Measurements from ENCODE around the gene CARD14. TPM values are rescaled to one million over a fixed set of nuclear protein-coding genes. Genes with fewer than 3 reads are reported as not detected.
"Not testable (repeated sequence)": the region's sequence is repeated elsewhere in the genome, so short reads cannot be mapped to it uniquely, and the experiment has no call there.

CARD14 gene
- total RNA-seq, 1 donor from 2014 or later: not detected

DNA sequence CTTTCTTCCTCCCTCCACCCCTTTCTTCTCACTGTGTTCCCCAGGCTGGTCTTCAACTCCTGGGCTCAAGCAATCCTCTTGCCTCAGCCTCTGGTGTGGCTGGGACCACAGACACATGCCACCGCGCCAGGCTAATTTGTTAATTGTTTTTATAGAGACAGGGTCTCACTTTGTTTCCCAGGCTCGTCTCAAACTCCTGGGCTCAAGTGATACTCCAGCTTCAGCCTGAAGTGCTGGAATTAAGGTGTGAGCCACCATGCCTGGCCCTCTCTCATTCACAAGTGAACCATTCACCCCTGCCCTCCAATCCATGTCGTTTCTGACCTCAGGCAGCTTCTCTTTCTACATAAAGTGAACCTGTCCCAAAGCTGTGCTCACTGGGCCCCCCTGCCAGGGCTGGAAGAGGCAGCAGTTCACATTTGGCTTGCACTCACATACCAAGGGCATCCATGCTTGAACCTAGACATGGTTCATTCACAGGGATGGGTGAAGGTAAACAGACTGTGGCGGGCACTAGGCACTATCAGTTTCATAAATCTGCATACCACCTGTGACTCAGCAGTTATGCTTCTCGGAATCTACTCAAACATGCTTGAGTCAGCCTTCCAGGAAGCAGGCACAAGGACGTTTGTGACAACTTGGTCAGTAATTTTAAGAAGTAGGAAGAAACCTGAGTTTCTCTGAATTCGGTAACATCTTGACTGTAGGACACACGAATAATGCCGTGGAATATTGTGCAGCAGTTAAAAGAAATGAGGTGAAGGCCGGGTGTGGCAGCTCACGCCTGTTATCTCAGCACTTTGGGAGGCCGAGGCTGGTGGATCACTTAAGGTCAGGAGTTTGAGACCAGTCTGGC is 84.8 kb downstream of the CARD14 start:
- Histone ChIP-seq H3K36me3 (ENCODE audit: control insufficient read depth, insufficient read depth, low read length) (no peaks in the 10 kb centered on the region), H3K27me3 (ENCODE audit: control insufficient read depth, insufficient read depth, low read length) (no peaks in the 10 kb centered on the region), H3K4me3 (ENCODE audit: low read depth, low read length) (no peak overlapping the region)
- peak; percentile 98 for DNase-seq (ENCODE audit: low read depth)
- TF ChIP-seq, protein P1, sequence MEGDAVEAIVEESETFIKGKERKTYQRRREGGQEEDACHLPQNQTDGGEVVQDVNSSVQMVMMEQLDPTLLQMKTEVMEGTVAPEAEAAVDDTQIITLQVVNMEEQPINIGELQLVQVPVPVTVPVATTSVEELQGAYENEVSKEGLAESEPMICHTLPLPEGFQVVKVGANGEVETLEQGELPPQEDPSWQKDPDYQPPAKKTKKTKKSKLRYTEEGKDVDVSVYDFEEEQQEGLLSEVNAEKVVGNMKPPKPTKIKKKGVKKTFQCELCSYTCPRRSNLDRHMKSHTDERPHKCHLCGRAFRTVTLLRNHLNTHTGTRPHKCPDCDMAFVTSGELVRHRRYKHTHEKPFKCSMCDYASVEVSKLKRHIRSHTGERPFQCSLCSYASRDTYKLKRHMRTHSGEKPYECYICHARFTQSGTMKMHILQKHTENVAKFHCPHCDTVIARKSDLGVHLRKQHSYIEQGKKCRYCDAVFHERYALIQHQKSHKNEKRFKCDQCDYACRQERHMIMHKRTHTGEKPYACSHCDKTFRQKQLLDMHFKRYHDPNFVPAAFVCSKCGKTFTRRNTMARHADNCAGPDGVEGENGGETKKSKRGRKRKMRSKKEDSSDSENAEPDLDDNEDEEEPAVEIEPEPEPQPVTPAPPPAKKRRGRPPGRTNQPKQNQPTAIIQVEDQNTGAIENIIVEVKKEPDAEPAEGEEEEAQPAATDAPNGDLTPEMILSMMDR (IDR thresholded peaks at IDR 0.05; ENCODE audit: insufficient read depth, low read length, poor library complexity, severe bottlenecking): no peak

DNA sequence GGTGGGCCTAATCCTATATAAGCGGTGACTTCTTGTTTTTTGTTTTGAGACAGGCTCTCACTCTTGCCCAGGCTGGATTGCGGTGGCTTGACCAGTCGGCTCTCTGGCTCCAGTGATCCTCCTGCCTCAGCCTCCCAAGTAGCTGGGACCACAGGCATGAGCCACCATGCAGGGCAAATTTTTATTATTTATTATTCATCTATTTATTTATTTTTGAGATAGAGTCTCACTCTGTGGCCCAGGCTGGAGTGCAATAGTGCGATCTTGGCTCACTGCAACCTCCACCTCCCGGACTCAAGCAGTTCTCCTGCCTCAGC is 86.2 kb downstream of the CARD14 start:
- TF ChIP-seq, protein P1 (IDR thresholded peaks at IDR 0.05; ENCODE audit: insufficient read depth, low read length, poor library complexity, severe bottlenecking): no peak
- Histone ChIP-seq H3K27me3 (ENCODE audit: control insufficient read depth, insufficient read depth, low read length) (no peaks in the 10 kb centered on the region), H3K4me3 (ENCODE audit: low read depth, low read length) (no peak overlapping the region), H3K36me3 (ENCODE audit: control insufficient read depth, insufficient read depth, low read length) (no peaks in the 10 kb centered on the region)
- no peak for DNase-seq (ENCODE audit: low read depth)

DNA sequence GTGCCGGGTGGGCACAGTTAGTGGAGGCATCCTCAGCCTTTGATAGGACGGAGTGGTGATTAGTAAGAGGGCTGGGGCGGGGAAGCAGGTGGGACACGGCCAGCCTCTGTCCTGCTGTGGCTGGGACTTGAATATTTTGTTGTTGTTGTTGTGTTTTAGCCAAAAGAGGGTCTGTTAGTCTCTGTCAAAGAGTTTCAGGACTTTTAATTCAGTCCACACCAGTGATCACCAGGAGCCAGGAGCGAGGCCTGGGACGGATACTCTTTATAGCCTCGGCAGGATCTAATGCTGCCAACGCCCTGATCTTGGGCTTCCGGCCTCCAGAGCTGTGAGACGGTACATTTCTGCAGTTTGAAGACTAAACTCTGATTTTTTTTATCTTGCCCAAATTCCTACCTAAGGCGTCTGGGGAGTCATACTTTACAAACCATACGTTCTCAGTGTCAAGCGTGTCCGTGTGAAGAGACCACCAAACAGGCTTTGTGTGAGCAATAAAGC is 87.9 kb downstream of the CARD14 start:
- Histone ChIP-seq H3K36me3 (ENCODE audit: control insufficient read depth, insufficient read depth, low read length) (no peaks in the 10 kb centered on the region), H3K27me3 (ENCODE audit: control insufficient read depth, insufficient read depth, low read length) (no peaks in the 10 kb centered on the region), H3K4me3 (ENCODE audit: low read depth, low read length) (no peak overlapping the region)
- TF ChIP-seq, protein P1 (IDR thresholded peaks at IDR 0.05; ENCODE audit: insufficient read depth, low read length, poor library complexity, severe bottlenecking): no peak
- no peak for DNase-seq (ENCODE audit: low read depth)

DNA sequence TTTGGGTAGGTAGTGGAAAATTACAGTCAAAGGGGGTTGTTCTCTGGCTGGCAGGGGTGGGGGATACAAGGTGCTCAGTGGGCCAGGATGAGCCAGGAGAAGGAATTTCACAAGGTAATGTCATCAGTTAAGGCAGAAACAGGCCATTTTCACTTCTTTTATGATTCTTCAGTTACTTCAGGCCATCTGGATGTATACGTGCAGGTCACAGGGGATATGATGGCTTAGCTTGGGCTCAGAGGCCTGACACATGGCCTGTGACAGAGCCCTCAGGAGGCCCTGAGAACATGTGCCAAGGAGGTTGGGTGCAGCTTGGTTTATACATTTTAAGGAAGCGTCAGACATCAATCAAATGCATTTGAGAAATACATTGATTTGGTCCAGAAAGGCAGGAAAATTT is 88.5 kb downstream of the CARD14 start:
- not testable (repeated sequence) for H3K4me3 ChIP-seq (ENCODE audit: low read depth, low read length); DNase-seq (ENCODE audit: low read depth); H3K27me3 ChIP-seq (ENCODE audit: control insufficient read depth, insufficient read depth, low read length); H3K36me3 ChIP-seq (ENCODE audit: control insufficient read depth, insufficient read depth, low read length)

Other genes starting within 250 kb of the CARD14 start
- gene TBC1D16, start 134.2 kb upstream of the CARD14 start, total RNA-seq: 54.5 and 58.5 TPM in 2 replicates
- 4.4 and 4.8 TPM in 2 replicates for gene CCDC40, start 133.4 kb upstream of the CARD14 start, total RNA-seq
- gene GAA, start 68.4 kb upstream of the CARD14 start, total RNA-seq: 60.9 and 90.6 TPM in 2 replicates
- 74.1 and 80.7 TPM in 2 replicates for gene EIF4A3, start 22.9 kb upstream of the CARD14 start, total RNA-seq
- 22.7 and 26.4 TPM in 2 replicates for gene SGSH, start 50.3 kb downstream of the CARD14 start, total RNA-seq
- 14.4 and 19.1 TPM in 2 replicates for gene SLC26A11, start 50.4 kb downstream of the CARD14 start, total RNA-seq
- 111 and 141 TPM in 2 replicates for gene RNF213, start 90.8 kb downstream of the CARD14 start, total RNA-seq
- 14.6 and 18.6 TPM in 2 replicates for gene ENDOV, start 245.1 kb downstream of the CARD14 start, total RNA-seq

Data from kidney epithelial cell (primary cell).